Loucy (cell line): ENCODE results near the gene CFAP119.

ENCODE experiments used
- CTCF ChIP-seq: fragments of 200-600 bp; sonication (generic); conservative IDR thresholded peaks from 2 replicates; pipeline ENCODE4 v1.5.1; 2014; ENCODE audit warnings: mild to moderate bottlenecking, antibody characterized with exemption, low read length
- EZH2phosphoT487 ChIP-seq: fragments of 200-600 bp; IDR thresholded peaks from 2 replicates; pipeline ENCODE4 v1.6.1; 2018; ENCODE audit warnings: antibody characterized with exemption, mild to moderate bottlenecking, moderate library complexity, borderline replicate concordance

- TF ChIP-seq CTCF: no peak
- TF ChIP-seq EZH2phosphoT487: no peak
These were observed 5.7 kb downstream of the CFAP119 start for GRCh38 chr16:30755955-30756780.
